ENCODE data around the gene RHOBTB1.

The RHOBTB1 gene

GRCh38 chr10:60964257-60965235 is 20.6 kb upstream of the RHOBTB1 start:
- DNase-seq = peak; percentile 26

GRCh38 chr10:60963441-60964256 is 19.7 kb upstream of the RHOBTB1 start:
- no peak for DNase-seq

- DNase-seq = no peak
Observed at GRCh38 chr10:60962946-60963345, 19.0 kb upstream of the RHOBTB1 start.

GRCh38 chr10:60960913-60961312 is 16.9 kb upstream of the RHOBTB1 start:
- DNase-seq = no peak

- DNase-seq = no peak
Observed at GRCh38 chr10:60960031-60960430, 16.0 kb upstream of the RHOBTB1 start.

- no peak for DNase-seq
Observed at GRCh38 chr10:60958892-60959601, 15.1 kb upstream of the RHOBTB1 start.

- DNase-seq = no peak
Observed at GRCh38 chr10:60957667-60958221, 13.8 kb upstream of the RHOBTB1 start.

GRCh38 chr10:60955957-60956425 is 12.0 kb upstream of the RHOBTB1 start:
- DNase-seq = no peak

- DNase-seq = no peak
Observed at GRCh38 chr10:60955316-60955715, 11.3 kb upstream of the RHOBTB1 start.

- no peak for DNase-seq
Observed at GRCh38 chr10:60954035-60954434, 10.1 kb upstream of the RHOBTB1 start.

- no peak for DNase-seq
Observed at GRCh38 chr10:60953420-60953819, 9.4 kb upstream of the RHOBTB1 start.

- no peak for DNase-seq
Observed at GRCh38 chr10:60952846-60953220, 8.8 kb upstream of the RHOBTB1 start.

- DNase-seq = no peak
Observed at GRCh38 chr10:60952067-60952845, 8.3 kb upstream of the RHOBTB1 start.

- no peak for DNase-seq
Observed at GRCh38 chr10:60951272-60951724, 7.3 kb upstream of the RHOBTB1 start.

GRCh38 chr10:60950300-60950699 is 6.3 kb upstream of the RHOBTB1 start:
- no peak for DNase-seq

GRCh38 chr10:60948851-60949250 is 4.9 kb upstream of the RHOBTB1 start:
- no peak for DNase-seq

GRCh38 chr10:60944910-60945297 is 919 bp upstream of the RHOBTB1 start:
- DNase-seq = no peak

GRCh38 chr10:60943316-60944057 is 498 bp downstream of the RHOBTB1 start:
- peak; percentile 43 for DNase-seq

GRCh38 chr10:60942788-60943315 is 1.1 kb downstream of the RHOBTB1 start:
- DNase-seq = peak; percentile 54

GRCh38 chr10:60942134-60942787 is 1.7 kb downstream of the RHOBTB1 start:
- no peak for DNase-seq
